Nephron progenitor cell (in vitro differentiated cells): ENCODE data around the gene PIAS2.

ENCODE experiments used
- DNase-seq: peaks from one replicate; pipeline ENCODE4 v3.0.0; 2021
- H3K27ac Mint-ChIP-seq: 2 replicates; pipeline ENCODE4 v1.8.0; 2021; ENCODE audit warnings: mild to moderate bottlenecking, moderate library complexity, mixed read lengths
- H3K27me3 Mint-ChIP-seq: 2 replicates; pipeline ENCODE4 v1.8.0; 2021; ENCODE audit warnings: mild to moderate bottlenecking, low read depth, mixed read lengths; ENCODE audit not compliant: poor library complexity
- H3K36me3 Mint-ChIP-seq: 2 replicates; pipeline ENCODE4 v1.8.0; 2021; ENCODE audit warnings: low read depth, mixed read lengths
- H3K4me1 Mint-ChIP-seq: 2 replicates; pipeline ENCODE4 v1.8.0; 2021; ENCODE audit warnings: mixed read lengths
- H3K4me3 Mint-ChIP-seq: 2 replicates; pipeline ENCODE4 v1.8.0; 2021; ENCODE audit warnings: mild to moderate bottlenecking, moderate library complexity, mixed read lengths
- H3K9me3 Mint-ChIP-seq: 2 replicates; pipeline ENCODE4 v1.8.0; 2021; ENCODE audit warnings: mild to moderate bottlenecking, moderate library complexity, mixed read lengths
- TF ChIP-seq, protein P1 (sequence below): fragments of 200-600 bp; sonication (generic); IDR thresholded peaks from 2 replicates; pipeline ENCODE4 v1.5.0; 2021; ENCODE audit warnings: antibody characterized with exemption

The PIAS2 gene

DNA sequence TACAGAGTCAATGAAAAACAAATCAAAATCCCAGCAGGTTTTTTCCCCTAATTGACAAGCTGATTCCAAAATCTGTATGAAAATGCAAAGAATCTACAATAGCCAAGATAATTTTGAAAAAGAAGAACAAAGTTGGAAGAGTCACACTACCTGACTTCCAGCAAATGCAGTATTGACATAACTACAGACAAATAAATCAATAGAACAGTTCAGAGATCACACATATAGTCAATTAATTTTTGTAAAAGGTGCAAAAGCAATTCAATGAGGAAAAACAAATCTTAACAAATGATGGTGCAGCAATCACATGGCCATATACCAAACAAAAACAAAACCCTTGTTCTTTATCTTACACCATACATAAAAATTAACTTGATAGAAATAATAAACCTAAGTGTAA is 85.9 kb downstream of the PIAS2 start:
- DNase-seq, result no peak
- Mint-ChIP-seq H3K36me3 (peaks cover 33% of the 10 kb centered on the region), H3K4me1 (peaks cover 4% of the 10 kb centered on the region), H3K4me3 (no peak overlapping the region), H3K27ac (no peak overlapping the region), H3K9me3 (no peaks in the 10 kb centered on the region), H3K27me3 (no peaks in the 10 kb centered on the region)
- TF ChIP-seq, protein P1, sequence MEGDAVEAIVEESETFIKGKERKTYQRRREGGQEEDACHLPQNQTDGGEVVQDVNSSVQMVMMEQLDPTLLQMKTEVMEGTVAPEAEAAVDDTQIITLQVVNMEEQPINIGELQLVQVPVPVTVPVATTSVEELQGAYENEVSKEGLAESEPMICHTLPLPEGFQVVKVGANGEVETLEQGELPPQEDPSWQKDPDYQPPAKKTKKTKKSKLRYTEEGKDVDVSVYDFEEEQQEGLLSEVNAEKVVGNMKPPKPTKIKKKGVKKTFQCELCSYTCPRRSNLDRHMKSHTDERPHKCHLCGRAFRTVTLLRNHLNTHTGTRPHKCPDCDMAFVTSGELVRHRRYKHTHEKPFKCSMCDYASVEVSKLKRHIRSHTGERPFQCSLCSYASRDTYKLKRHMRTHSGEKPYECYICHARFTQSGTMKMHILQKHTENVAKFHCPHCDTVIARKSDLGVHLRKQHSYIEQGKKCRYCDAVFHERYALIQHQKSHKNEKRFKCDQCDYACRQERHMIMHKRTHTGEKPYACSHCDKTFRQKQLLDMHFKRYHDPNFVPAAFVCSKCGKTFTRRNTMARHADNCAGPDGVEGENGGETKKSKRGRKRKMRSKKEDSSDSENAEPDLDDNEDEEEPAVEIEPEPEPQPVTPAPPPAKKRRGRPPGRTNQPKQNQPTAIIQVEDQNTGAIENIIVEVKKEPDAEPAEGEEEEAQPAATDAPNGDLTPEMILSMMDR, result no peak

DNA sequence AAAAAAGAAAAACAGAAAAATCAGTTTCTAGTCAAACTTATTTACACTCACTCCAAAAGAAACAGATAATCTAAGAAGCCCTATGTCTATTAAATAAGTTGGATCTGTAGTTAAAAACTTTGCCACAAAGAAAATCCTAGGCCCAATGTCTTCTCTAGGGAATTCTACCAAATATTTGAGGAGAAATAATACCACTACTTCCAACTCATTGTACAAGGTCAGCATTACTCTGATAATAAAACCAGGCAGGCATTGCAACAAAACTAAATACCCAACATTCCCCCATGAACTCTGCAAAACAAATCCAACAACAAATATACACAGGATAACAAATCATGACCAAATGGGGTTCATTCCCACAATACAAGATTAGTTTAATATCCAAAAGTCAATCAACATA is 86.7 kb downstream of the PIAS2 start:
- H3K4me1 Mint-ChIP-seq, result peaks cover 4% of the 10 kb centered on the region
- no peaks in the 10 kb centered on the region for H3K27me3 Mint-ChIP-seq
- no peak for DNase-seq
- no peak overlapping the region for H3K27ac Mint-ChIP-seq
- H3K9me3 Mint-ChIP-seq, result no peaks in the 10 kb centered on the region
- TF ChIP-seq, protein P1, result no peak
- H3K36me3 Mint-ChIP-seq, result peaks cover 38% of the 10 kb centered on the region
- H3K4me3 Mint-ChIP-seq, result no peak overlapping the region

DNA sequence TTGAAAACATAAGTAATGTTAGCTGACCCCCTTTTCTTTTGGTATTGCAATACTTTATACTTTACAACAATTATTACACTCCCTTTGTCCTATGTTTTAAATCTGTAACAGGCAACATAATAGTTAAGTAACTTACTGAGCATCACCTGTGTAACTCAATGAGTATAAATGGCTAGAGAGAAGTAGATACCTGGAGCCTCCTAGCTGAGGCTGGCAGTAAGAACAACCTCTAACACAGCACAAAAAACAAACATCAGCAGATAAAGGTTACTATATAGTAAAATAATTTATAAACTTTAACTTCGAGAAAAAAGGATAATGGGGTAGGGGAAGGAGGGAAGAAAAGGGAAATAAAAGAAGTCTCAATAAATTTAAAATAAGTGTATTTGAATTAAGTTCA is 87.4 kb downstream of the PIAS2 start:
- H3K9me3 Mint-ChIP-seq, result no peaks in the 10 kb centered on the region
- peaks cover 4% of the 10 kb centered on the region for H3K4me1 Mint-ChIP-seq
- no peak overlapping the region for H3K27ac Mint-ChIP-seq
- TF ChIP-seq, protein P1, result no peak
- no peaks in the 10 kb centered on the region for H3K27me3 Mint-ChIP-seq
- no peak for DNase-seq
- H3K36me3 Mint-ChIP-seq, result peaks cover 33% of the 10 kb centered on the region
- H3K4me3 Mint-ChIP-seq, result no peak overlapping the region

DNA sequence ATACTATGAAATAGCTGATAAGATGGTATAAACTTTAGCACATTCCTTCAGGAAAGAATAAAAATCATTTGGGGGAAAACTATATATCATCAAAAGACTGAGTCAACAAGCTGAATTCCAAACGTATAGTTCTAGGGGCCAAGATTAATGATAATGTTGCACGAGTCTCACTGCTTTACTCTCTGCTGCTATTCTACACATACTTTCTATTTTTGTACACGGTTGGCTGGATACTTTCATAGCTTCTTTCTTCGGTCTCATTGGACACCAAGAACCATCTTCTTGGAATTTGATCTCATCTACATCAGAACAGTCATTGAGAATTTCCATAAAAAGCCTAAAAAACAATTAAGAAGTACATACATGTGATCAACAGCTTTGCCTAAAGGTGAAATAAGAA is 87.8 kb downstream of the PIAS2 start:
- Mint-ChIP-seq H3K4me1 (peaks cover 4% of the 10 kb centered on the region), H3K36me3 (peaks cover 29% of the 10 kb centered on the region), H3K27ac (no peak overlapping the region)

DNA sequence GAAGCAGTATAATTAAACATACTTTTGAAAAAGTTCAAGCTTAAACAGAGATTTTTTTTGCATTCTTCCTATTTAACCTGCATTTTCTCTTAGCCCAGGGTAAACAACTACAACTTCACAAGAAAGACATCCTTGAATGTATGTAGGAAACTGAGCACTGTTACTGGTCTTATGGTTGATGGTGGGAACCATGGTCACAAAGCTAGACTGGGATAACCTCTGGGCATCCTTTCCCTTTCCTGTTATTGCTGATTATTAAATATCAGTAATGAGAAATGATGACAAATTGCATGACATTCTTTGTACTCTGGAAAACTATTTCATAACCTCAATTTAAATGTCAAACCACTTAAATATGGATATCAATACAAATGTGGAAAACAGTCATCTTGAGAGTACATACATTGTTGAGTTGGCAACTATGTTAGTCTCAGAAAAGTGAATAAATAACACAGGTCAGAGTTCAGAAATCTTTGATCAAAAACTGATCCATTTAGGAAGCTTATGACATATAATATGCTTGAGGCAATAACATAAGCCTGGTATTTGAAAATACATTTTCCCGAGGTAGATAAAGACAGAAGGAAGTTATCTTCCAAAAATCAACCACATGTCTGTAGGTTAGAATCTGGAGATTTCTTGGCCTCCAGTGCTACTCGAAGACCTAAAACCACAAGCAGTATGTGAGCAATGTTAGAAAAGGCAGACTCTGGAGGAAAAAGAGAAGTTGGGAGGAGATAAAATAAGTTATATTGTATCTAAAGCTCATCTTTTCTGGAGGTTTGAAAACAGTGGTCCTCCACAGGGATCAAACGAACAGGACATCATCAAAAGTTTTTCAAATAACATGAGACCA is 95.2 kb downstream of the PIAS2 start:
- Mint-ChIP-seq H3K36me3 (peaks cover 14% of the 10 kb centered on the region), H3K4me1 (peaks cover 6% of the 10 kb centered on the region), H3K27ac (peak overlapping the region; percentile 68), H3K27me3 (no peaks in the 10 kb centered on the region), H3K4me3 (no peak overlapping the region), H3K9me3 (no peaks in the 10 kb centered on the region)
- TF ChIP-seq, protein P1, result no peak
- no peak for DNase-seq

More for the DNA sequence above, 87.8 kb downstream of the PIAS2 start:
- no peak overlapping the region for H3K4me3 Mint-ChIP-seq
- H3K9me3 Mint-ChIP-seq, result no peaks in the 10 kb centered on the region
- no peaks in the 10 kb centered on the region for H3K27me3 Mint-ChIP-seq
- DNase-seq, result no peak
- TF ChIP-seq, protein P1, result no peak

DNA sequence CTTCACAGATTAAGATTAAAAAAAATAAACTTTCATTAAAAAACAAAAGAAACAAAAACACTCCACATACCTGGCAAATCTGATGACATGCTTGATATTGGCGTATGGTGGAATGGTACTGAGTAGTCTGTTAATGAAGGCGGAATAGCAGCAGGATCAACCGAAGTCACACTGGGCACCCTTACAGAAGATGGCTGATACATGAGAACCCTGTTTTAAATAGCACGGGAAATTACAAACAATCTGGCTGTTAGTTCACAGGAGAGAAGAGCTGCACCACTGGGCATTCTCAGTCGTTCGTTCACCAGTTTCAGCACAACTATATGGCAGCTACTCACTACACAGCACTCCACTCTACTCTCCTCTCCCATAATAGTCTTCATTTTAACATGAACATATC is 96.4 kb downstream of the PIAS2 start:
- peaks cover 8% of the 10 kb centered on the region for H3K36me3 Mint-ChIP-seq
- DNase-seq, result no peak
- TF ChIP-seq, protein P1, result no peak

More for the DNA sequence above, 96.4 kb downstream of the PIAS2 start:
- H3K4me3 Mint-ChIP-seq, result no peak overlapping the region
- H3K27ac Mint-ChIP-seq, result peak overlapping the region; percentile 20
- H3K9me3 Mint-ChIP-seq, result no peaks in the 10 kb centered on the region
- no peaks in the 10 kb centered on the region for H3K27me3 Mint-ChIP-seq
- H3K4me1 Mint-ChIP-seq, result peaks cover 6% of the 10 kb centered on the region
